ENCODE measurements around the gene LRRC4. TPM values are rescaled to one million over a fixed set of nuclear protein-coding genes. Genes with fewer than 3 reads are reported as not detected.

The LRRC4 gene
- 0.06 and 0.13 TPM in 2 replicates for total RNA-seq

GRCh38 chr7:128030654-128031611, at the start of gene LRRC4:
Gene LRRC4, minus strand, starts transcription at chr7:128031437. Its CDS starts 797 bp downstream, at chr7:128030640.

Other genes starting within 250 kb of the LRRC4 start
- gene LEP, start 209.8 kb upstream of the LRRC4 start, total RNA-seq = not detected in 2 replicates

Data from aortic smooth muscle cell (primary cell).